GM23338 (cell line): ENCODE results near the gene HTR2A. TPM values are rescaled to one million over a fixed set of nuclear protein-coding genes. Genes with fewer than 3 reads are reported as not detected.

Experiments used
- ATAC-seq: fragments of 200-7000 bp; cut with Tn5 transposase; 3 replicates; pipeline ENCODE4 v1.9.1; 2020
- DNase-seq: peaks from one replicate; pipeline ENCODE4 v3.0.0-alpha.2; 2015; ENCODE audit warnings: low spot score
- H2AFZ ChIP-seq: fragments of 200-600 bp; sonication (generic); 2 replicates; pipeline ENCODE4 v1.8.0; 2016; ENCODE audit warnings: antibody characterized with exemption, mild to moderate bottlenecking, moderate library complexity
- H3F3A ChIP-seq: fragments of 200-600 bp; sonication (generic); replicated peaks from 2 replicates; pipeline ENCODE4 v1.8.0; 2017; ENCODE audit warnings: antibody characterized with exemption, mixed run types, low read depth
- H3K27ac ChIP-seq: fragments of 200-600 bp; sonication (generic); 2 replicates; pipeline ENCODE4 v1.6.1; 2016; ENCODE audit warnings: low read depth
- H3K27me3 ChIP-seq: fragments of 200-600 bp; sonication (generic); 2 replicates; pipeline ENCODE4 v1.8.0; 2016; ENCODE audit warnings: mild to moderate bottlenecking, mixed run types, moderate library complexity; ENCODE audit not compliant: insufficient read depth
- H3K36me3 ChIP-seq: fragments of 200-600 bp; sonication (generic); 2 replicates; pipeline ENCODE4 v1.8.0; 2016; ENCODE audit warnings: mild to moderate bottlenecking; ENCODE audit not compliant: insufficient read depth
- H3K4me1 ChIP-seq: fragments of 200-600 bp; sonication (generic); 2 replicates; pipeline ENCODE4 v1.8.0; 2016; ENCODE audit warnings: mild to moderate bottlenecking, moderate library complexity; ENCODE audit not compliant: insufficient read depth
- H3K4me2 ChIP-seq: fragments of 200-600 bp; sonication (generic); 2 replicates; pipeline ENCODE4 v1.7.1; 2017; ENCODE audit warnings: mixed run types
- H3K4me3 ChIP-seq: fragments of 200-600 bp; sonication (generic); 2 replicates; pipeline ENCODE4 v1.6.1; 2016; ENCODE audit warnings: mixed run types
- H3K79me2 ChIP-seq: fragments of 200-600 bp; sonication (generic); replicated peaks from 2 replicates; pipeline ENCODE4 v1.8.0; 2017; ENCODE audit warnings: mild to moderate bottlenecking; ENCODE audit not compliant: insufficient read depth
- H3K9me2 ChIP-seq: fragments of 200-600 bp; sonication (generic); 2 replicates; pipeline ENCODE4 v1.8.0; 2017; ENCODE audit not compliant: insufficient read depth
- H4K20me1 ChIP-seq: fragments of 200-600 bp; sonication (generic); replicated peaks from 2 replicates; pipeline ENCODE4 v1.8.0; 2017; ENCODE audit warnings: mild to moderate bottlenecking; ENCODE audit not compliant: insufficient read depth
- H3K27ac Mint-ChIP-seq: 2 replicates; pipeline ENCODE4 v1.8.0; 2020; ENCODE audit warnings: inconsistent platforms, mild to moderate bottlenecking, moderate library complexity, mixed read lengths
- H3K27me3 Mint-ChIP-seq: 3 replicates; pipeline ENCODE4 v1.8.0; 2022; ENCODE audit warnings: low read depth, mild to moderate bottlenecking, moderate library complexity, mixed read lengths, inconsistent platforms; ENCODE audit not compliant: insufficient read depth, poor library complexity
- H3K36me3 Mint-ChIP-seq: 3 replicates; pipeline ENCODE4 v1.8.0; 2021; ENCODE audit warnings: low read depth, mild to moderate bottlenecking, inconsistent platforms, moderate library complexity, mixed read lengths
- H3K4me1 Mint-ChIP-seq: 3 replicates; pipeline ENCODE4 v1.8.0; 2020; ENCODE audit warnings: mild to moderate bottlenecking, inconsistent platforms, mixed read lengths
- H3K4me3 Mint-ChIP-seq: 3 replicates; pipeline ENCODE4 v1.8.0; 2021; ENCODE audit warnings: moderate library complexity, mild to moderate bottlenecking, inconsistent platforms, mixed read lengths
- H3K9me3 Mint-ChIP-seq: 3 replicates; pipeline ENCODE4 v1.8.0; 2020; ENCODE audit warnings: moderate library complexity, mild to moderate bottlenecking, inconsistent platforms, mixed read lengths
- CREB1 ChIP-seq: fragments of 250-450 bp; sonication (Bioruptor Pico); IDR thresholded peaks from 2 replicates; pipeline ENCODE4 v1.5.0; 2020; ENCODE audit warnings: low read depth, mild to moderate bottlenecking, moderate library complexity
- EZH2 ChIP-seq: fragments of 200-600 bp; sonication (generic); IDR thresholded peaks from one replicate; pipeline ENCODE4 v1.8.0; 2017; ENCODE audit warnings: antibody characterized with exemption, mild to moderate bottlenecking, low read depth; ENCODE audit not compliant: unreplicated experiment
- EZH2phosphoT487 ChIP-seq: fragments of 200-600 bp; sonication (generic); IDR thresholded peaks from one replicate; pipeline ENCODE4 v1.8.1; 2018; ENCODE audit warnings: antibody characterized with exemption; ENCODE audit not compliant: unreplicated experiment
- JUNB ChIP-seq: IDR thresholded peaks from one replicate; pipeline ENCODE4 v1.6.1; 2016; ENCODE audit warnings: antibody characterized with exemption; ENCODE audit not compliant: unreplicated experiment
- NANOG ChIP-seq: IDR thresholded peaks from 2 replicates; pipeline ENCODE4 v1.6.1; 2016; ENCODE audit warnings: antibody characterized with exemption, borderline replicate concordance
- POLR2AphosphoS5 ChIP-seq: IDR thresholded peaks from 2 replicates; pipeline ENCODE4 v1.6.1; 2016; ENCODE audit warnings: antibody characterized with exemption, low read depth
- ZNF114 ChIP-seq: fragments of 250-450 bp; sonication (Bioruptor Pico); IDR thresholded peaks from 2 replicates; pipeline ENCODE4 v1.5.0; 2020; ENCODE audit warnings: mild to moderate bottlenecking, moderate library complexity
- ZNF331 ChIP-seq: fragments of 250-450 bp; sonication (Bioruptor Pico); IDR thresholded peaks from 2 replicates; pipeline ENCODE4 v1.5.0; 2020; ENCODE audit warnings: low read depth, mild to moderate bottlenecking, moderate library complexity
- polyA plus RNA-seq: library from polyadenylated mRNA; unstranded; fragments of >200 nt; fragmentation: Nextera tagmentation; extraction: Ambion mirVana; gene quantifications from 2 replicates; pipeline ENCODE4 v1.2.1, GENCODE V29; 2016
- total RNA-seq: library from RNA; depleted of rRNA; stranded (reverse); fragments of >200 nt; shearing (Covaris generic); gene quantifications from 2 replicates; pipeline ENCODE4 v1.2.3, GENCODE V29; 2014
- TF ChIP-seq, protein P1 (sequence below), 2 experiments: fragments of 200-600 bp in 1 of 2; sonication (generic) in 1 of 2; conservative IDR thresholded peaks; 2 replicates each; pipeline versions ENCODE4 v1.5.1 to v1.6.1; 2016 to 2017; ENCODE audit warnings: antibody characterized with exemption in 2 of 2, low read depth in 2 of 2, mild to moderate bottlenecking in 2 of 2, moderate library complexity in 1 of 2
- TF ChIP-seq, protein P2 (sequence below): fragments of 250-450 bp; sonication (Bioruptor Pico); IDR thresholded peaks from 2 replicates; pipeline ENCODE4 v1.5.0; 2020; ENCODE audit warnings: mild to moderate bottlenecking, moderate library complexity
- TF ChIP-seq, protein P3 (sequence below): IDR thresholded peaks from one replicate; pipeline ENCODE4 v1.6.1; 2018; ENCODE audit warnings: antibody characterized with exemption; ENCODE audit not compliant: unreplicated experiment
- TF ChIP-seq, protein P4 (sequence below): IDR thresholded peaks from 2 replicates; pipeline ENCODE4 v1.6.1; 2016; ENCODE audit warnings: antibody characterized with exemption

HTR2A gene
- total and polyA plus RNA-seq, 2 experiments from 2014 or later: not detected

DNA sequence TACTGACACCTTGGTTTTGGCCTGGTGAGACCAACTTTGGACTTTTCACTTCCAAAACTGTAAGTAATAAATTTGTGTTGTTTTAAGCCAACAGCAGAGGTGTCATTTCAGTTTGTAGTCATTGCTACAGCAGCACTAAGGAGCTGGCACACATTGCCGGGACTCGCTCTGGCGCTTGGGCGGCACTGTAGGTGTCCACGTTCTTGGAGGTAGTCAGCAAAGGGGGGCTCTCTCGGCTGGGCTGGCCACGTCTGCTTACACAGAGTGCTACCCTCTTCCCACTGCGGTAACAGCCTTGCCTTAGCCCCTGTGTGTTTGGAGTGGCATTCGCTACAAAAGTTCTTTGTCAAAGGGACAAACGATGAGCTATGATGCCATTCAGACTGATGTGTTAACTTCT, 44.7 kb downstream of the HTR2A start:
- Histone ChIP-seq H3F3A (no peaks in the 10 kb centered on the region), H2AFZ (peak overlapping the region; percentile 66), H3K27me3 (no peaks in the 10 kb centered on the region), H3K36me3 (no peaks in the 10 kb centered on the region), H4K20me1 (no peaks in the 10 kb centered on the region), H3K4me3 (no peak overlapping the region), H3K27ac (no peak overlapping the region), H3K4me2 (no peak overlapping the region), H3K9me2 (no peaks in the 10 kb centered on the region), H3K4me1 (no peaks in the 10 kb centered on the region), H3K79me2 (no peaks in the 10 kb centered on the region)
- Mint-ChIP-seq H3K36me3 (no peaks in the 10 kb centered on the region), H3K27ac (no peak overlapping the region), H3K27me3 (peaks cover 3% of the 10 kb centered on the region), H3K9me3 (no peaks in the 10 kb centered on the region), H3K4me3 (no peak overlapping the region), H3K4me1 (no peaks in the 10 kb centered on the region; the same call in 1 of the 3 replicates)
- TF ChIP-seq CREB1 (CRISPR knock-in tag) (no peak), EZH2phosphoT487 (no peak), POLR2AphosphoS5 (no peak), NANOG (no peak), ZNF114 (CRISPR knock-in tag) (no peak), ZNF331 (no peak), JUNB (no peak), EZH2 (no peak)
- TF ChIP-seq, protein P1, sequence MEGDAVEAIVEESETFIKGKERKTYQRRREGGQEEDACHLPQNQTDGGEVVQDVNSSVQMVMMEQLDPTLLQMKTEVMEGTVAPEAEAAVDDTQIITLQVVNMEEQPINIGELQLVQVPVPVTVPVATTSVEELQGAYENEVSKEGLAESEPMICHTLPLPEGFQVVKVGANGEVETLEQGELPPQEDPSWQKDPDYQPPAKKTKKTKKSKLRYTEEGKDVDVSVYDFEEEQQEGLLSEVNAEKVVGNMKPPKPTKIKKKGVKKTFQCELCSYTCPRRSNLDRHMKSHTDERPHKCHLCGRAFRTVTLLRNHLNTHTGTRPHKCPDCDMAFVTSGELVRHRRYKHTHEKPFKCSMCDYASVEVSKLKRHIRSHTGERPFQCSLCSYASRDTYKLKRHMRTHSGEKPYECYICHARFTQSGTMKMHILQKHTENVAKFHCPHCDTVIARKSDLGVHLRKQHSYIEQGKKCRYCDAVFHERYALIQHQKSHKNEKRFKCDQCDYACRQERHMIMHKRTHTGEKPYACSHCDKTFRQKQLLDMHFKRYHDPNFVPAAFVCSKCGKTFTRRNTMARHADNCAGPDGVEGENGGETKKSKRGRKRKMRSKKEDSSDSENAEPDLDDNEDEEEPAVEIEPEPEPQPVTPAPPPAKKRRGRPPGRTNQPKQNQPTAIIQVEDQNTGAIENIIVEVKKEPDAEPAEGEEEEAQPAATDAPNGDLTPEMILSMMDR (conservative IDR thresholded peaks at IDR 0.05; ENCODE audit: low read depth in 2 of 2): no peak
- TF ChIP-seq, protein P2, sequence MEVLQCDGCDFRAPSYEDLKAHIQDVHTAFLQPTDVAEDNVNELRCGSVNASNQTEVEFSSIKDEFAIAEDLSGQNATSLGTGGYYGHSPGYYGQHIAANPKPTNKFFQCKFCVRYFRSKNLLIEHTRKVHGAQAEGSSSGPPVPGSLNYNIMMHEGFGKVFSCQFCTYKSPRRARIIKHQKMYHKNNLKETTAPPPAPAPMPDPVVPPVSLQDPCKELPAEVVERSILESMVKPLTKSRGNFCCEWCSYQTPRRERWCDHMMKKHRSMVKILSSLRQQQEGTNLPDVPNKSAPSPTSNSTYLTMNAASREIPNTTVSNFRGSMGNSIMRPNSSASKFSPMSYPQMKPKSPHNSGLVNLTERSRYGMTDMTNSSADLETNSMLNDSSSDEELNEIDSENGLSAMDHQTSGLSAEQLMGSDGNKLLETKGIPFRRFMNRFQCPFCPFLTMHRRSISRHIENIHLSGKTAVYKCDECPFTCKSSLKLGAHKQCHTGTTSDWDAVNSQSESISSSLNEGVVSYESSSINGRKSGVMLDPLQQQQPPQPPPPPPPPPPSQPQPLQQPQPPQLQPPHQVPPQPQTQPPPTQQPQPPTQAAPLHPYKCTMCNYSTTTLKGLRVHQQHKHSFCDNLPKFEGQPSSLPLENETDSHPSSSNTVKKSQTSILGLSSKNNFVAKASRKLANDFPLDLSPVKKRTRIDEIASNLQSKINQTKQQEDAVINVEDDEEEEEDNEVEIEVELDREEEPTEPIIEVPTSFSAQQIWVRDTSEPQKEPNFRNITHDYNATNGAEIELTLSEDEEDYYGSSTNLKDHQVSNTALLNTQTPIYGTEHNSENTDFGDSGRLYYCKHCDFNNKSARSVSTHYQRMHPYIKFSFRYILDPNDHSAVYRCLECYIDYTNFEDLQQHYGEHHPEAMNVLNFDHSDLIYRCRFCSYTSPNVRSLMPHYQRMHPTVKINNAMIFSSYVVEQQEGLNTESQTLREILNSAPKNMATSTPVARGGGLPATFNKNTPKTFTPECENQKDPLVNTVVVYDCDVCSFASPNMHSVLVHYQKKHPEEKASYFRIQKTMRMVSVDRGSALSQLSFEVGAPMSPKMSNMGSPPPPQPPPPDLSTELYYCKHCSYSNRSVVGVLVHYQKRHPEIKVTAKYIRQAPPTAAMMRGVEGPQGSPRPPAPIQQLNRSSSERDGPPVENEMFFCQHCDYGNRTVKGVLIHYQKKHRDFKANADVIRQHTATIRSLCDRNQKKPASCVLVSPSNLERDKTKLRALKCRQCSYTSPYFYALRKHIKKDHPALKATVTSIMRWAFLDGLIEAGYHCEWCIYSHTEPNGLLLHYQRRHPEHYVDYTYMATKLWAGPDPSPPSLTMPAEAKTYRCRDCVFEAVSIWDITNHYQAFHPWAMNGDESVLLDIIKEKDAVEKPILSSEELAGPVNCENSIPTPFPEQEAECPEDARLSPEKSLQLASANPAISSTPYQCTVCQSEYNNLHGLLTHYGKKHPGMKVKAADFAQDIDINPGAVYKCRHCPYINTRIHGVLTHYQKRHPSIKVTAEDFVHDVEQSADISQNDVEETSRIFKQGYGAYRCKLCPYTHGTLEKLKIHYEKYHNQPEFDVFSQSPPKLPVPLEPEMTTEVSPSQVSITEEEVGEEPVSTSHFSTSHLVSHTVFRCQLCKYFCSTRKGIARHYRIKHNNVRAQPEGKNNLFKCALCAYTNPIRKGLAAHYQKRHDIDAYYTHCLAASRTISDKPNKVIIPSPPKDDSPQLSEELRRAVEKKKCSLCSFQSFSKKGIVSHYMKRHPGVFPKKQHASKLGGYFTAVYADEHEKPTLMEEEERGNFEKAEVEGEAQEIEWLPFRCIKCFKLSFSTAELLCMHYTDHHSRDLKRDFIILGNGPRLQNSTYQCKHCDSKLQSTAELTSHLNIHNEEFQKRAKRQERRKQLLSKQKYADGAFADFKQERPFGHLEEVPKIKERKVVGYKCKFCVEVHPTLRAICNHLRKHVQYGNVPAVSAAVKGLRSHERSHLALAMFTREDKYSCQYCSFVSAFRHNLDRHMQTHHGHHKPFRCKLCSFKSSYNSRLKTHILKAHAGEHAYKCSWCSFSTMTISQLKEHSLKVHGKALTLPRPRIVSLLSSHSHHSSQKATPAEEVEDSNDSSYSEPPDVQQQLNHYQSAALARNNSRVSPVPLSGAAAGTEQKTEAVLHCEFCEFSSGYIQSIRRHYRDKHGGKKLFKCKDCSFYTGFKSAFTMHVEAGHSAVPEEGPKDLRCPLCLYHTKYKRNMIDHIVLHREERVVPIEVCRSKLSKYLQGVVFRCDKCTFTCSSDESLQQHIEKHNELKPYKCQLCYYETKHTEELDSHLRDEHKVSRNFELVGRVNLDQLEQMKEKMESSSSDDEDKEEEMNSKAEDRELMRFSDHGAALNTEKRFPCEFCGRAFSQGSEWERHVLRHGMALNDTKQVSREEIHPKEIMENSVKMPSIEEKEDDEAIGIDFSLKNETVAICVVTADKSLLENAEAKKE (CRISPR knock-in tag): no peak
- TF ChIP-seq, protein P3, sequence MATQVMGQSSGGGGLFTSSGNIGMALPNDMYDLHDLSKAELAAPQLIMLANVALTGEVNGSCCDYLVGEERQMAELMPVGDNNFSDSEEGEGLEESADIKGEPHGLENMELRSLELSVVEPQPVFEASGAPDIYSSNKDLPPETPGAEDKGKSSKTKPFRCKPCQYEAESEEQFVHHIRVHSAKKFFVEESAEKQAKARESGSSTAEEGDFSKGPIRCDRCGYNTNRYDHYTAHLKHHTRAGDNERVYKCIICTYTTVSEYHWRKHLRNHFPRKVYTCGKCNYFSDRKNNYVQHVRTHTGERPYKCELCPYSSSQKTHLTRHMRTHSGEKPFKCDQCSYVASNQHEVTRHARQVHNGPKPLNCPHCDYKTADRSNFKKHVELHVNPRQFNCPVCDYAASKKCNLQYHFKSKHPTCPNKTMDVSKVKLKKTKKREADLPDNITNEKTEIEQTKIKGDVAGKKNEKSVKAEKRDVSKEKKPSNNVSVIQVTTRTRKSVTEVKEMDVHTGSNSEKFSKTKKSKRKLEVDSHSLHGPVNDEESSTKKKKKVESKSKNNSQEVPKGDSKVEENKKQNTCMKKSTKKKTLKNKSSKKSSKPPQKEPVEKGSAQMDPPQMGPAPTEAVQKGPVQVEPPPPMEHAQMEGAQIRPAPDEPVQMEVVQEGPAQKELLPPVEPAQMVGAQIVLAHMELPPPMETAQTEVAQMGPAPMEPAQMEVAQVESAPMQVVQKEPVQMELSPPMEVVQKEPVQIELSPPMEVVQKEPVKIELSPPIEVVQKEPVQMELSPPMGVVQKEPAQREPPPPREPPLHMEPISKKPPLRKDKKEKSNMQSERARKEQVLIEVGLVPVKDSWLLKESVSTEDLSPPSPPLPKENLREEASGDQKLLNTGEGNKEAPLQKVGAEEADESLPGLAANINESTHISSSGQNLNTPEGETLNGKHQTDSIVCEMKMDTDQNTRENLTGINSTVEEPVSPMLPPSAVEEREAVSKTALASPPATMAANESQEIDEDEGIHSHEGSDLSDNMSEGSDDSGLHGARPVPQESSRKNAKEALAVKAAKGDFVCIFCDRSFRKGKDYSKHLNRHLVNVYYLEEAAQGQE: no peak
- TF ChIP-seq, protein P4, sequence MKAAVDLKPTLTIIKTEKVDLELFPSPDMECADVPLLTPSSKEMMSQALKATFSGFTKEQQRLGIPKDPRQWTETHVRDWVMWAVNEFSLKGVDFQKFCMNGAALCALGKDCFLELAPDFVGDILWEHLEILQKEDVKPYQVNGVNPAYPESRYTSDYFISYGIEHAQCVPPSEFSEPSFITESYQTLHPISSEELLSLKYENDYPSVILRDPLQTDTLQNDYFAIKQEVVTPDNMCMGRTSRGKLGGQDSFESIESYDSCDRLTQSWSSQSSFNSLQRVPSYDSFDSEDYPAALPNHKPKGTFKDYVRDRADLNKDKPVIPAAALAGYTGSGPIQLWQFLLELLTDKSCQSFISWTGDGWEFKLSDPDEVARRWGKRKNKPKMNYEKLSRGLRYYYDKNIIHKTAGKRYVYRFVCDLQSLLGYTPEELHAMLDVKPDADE: no peak
- DNase-seq (no peak), ATAC-seq (peak; percentile 31; the same call in 2 of the 3 replicates)
